Stimulated activated naive CD4-positive, alpha-beta T cell treated with Interleukin-2 at 50 U/mL for 16 hours (primary cell): ENCODE results near the gene FNDC3B.

Experiments
- DNase-seq: peaks from one replicate; lab custom pipeline; 2025; lab: John Stamatoyannopoulos, UW

Gene FNDC3B

DNA sequence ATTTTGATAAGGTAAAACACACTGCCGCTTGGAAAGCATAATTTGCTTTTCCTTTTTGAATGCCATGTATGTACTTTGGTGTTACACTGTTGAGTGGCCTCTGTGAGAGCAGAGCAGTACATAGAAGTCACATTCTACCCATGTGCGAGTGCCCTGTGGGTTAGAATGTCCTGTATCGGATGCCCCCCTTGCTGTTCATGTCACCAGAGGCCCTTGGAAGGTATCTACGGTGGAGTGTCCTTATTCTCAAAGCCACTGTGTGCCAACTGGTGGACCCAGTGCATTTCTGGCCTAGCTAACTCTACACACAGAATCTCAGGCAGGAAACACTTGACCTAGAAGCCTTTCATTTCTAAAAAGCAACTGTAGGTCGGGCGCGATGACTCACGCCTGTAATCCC lies 271.8 kb downstream of the FNDC3B start:
- no peak for DNase-seq

DNA sequence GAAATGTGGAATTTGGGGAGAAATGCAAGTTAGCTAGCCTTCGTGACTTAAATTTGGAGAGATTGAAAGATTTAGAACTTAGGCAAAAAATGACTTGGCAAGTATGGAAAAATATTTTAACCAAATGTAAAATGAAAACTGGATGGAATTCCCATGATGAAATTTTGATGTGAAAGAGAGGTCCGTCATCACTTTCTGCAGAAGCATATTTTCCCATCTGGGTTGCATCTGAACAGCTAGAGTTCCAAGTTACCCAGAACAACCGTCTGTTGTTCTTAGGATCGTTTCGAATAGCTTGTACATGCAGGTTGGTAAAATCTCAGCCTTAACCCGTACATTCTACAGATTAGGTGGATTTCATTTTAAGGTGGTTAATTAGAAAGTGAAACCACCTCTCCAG lies 272.6 kb downstream of the FNDC3B start:
- no peak for DNase-seq

DNA sequence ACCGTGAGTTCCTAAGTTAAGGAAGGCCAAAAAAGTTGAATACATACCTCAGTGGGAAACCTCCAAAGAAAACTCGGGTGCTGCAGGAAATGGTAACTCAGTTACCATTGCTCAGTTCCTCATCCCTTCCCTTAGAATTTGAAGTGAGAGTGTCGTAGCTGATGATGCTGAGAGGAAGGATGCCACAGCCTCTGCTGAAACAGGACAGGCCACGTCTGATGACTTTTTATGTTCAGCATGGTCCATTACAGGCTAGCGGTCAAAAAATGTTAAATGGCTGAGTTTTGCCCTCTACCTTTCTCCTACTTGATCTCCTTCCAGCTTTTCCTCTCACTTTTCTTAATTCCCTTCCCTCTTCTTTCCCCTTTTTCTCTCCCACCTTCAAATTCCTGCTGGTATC lies 273.3 kb downstream of the FNDC3B start:
- no peak for DNase-seq

DNA sequence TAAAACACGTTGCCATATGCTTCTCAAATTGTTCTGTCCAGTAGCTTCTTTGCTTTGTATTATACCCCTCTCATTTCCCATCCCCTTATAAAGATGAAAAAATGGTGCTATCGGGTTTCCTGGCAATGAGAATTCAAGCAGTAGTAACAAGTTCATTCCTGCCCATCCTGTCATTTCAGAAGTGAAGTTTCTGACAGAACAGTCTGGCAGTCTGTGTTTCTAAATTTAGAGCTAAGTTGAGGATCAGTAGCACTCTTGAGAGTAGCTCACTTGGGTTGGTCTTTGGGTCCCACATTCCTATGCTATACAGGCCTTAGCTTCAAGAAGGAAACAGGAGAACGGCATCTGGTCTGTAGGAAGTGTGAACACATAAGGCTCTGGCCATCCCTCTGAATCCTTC lies 274.3 kb downstream of the FNDC3B start:
- DNase-seq: no peak

DNA sequence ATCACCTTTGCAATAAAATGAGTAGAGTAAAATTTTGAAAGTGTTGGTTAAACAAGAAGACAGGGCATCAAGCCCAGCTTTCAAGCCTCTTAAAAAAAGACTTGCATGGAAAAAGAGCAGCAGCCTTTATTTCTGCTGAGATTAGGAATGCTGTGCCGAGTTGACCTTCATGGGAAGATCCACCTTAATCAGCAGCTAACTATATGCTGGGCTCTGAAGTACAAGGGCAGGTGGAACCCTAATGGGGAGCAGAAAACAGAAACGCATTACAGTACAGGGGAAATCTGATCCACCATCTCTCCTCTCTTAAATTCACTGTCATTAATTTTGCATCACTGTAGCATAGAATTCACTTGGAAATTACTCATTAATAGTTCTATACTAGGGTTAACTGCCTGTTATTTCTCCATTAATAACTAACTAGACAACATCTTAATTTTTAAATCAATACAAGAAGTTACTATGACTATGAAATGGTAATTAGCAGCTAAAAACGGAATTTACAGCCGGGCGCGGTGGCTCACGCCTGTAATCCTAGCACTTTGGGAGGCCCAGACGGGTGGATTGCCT lies 275.3 kb downstream of the FNDC3B start:
- DNase-seq: no peak

DNA sequence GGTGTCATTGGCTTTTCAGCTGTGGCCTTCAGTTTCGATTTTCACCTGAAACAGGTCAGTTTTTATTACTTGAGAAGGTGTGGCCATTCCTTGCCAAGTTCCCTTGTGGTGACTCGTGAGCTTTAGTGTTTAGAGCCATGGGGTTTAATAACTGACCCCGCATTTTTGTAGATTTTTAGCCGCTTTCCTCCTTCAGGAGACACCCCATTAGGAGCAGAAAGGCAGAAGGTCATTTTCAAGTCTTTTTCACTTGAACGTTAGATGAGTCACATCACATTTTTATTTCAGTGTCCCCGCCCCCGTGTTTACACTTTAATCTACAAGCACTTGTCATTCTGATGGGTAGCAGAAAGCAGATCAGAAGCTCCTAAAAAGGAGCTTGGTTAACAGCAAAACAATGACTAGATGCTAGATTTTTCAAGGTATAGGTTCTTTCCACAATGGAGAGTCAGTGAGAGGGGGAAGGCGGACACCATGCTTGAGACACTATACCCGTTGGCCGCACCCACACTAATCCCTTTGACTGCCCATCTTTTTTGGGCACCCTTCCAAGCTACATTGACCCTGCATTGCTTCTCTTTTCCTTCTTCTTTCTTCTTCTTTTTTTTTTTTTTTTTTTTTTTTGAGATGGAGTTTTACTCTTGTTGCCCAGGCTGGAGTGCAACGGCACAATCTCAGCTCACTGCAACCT lies 276.2 kb downstream of the FNDC3B start:
- DNase-seq: no peak

DNA sequence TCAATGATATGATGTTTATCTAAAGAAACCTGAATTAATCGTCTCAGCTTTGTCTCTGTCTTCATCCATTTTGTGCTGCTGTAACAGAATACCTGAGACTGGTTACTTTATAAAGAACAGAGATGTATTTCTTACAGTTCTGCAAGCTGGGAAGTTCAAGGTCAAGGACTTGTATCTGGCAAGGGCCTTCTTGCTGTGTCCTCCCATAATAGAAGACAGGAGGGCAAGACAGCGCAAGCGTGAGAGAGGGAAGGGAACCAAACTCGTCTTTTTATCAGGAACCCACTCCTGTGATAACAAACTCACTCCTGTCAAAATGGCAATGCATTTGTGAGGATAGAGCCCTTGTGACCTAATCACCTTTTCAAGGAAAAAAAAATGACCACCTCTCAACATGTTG lies 277.4 kb downstream of the FNDC3B start:
- DNase-seq: no peak

DNA sequence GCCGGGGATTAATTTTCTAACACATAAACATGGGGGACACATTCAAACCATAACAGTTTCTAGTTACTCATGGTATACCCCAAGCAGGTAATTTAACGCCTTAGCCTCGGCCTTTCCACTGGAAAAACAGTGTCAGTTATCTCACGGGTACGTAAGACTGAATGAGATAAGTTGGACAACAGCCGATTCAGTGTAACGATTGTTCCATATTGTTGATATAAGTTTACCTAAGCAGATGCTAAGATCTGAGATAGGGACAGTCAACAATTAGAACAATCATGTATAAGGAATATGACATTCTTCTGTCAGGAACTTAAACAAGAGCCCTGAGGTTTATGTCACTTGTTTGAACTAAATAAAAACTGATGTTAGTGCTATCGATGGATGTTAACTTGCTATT lies 278.1 kb downstream of the FNDC3B start:
- DNase-seq: no peak

DNA sequence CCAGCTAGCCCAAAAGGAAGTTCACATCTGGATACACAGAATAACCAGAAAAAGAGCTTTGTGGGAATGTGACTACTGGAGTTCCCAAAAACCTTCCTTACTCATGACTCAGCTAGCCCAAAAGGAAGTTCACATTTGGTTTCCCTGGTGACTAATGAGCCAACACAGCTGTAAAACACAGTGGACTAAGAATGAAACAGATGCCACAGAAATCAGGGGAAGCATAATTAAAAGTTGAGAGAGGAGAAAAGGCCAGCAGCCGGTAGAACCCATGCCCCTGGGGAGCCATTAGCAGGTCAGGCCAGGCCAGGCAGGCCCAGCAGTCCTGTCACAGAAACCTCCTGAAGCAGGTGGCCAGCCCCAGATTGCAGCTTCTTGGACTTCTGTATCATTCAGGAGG lies 278.6 kb downstream of the FNDC3B start:
- DNase-seq: no peak

DNA sequence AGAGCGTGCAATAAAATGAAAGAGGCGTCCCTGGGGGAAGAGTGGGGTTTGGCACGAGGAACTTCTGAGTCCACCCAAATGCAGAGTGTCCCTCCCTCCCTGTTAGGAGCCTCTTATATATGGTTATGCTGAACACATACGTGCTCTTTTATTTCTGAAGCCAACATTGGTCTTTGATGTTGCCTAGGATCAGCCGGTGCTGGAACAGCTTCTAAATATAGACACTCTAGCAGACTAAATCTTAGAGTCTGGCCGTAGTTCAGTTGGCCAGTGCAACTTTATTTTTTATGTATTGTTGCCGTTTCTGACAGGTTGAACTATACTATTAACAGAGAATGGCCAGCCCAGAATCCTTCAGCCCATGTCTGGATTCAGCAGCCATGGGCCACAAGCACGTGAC lies 280.2 kb downstream of the FNDC3B start:
- no peak for DNase-seq

DNA sequence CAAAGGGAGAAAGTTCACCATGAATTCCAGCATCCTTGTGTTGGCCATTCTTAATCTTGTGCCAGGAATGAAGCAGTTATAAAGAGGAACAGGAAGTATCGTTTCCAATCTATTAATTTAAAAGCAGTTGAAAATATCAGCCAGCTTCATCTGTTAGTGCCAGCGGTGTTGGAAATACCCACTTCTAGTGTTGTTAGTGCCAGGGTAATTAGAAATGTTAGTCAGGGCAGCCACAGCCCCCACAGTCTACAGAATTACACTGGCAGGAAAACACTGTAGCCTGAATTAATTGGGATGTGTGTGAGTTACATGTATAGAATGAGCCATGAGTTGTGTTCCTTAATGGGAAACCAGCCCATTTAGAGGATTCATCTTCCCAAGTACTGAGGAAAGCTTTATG lies 281.1 kb downstream of the FNDC3B start:
- no peak for DNase-seq

DNA sequence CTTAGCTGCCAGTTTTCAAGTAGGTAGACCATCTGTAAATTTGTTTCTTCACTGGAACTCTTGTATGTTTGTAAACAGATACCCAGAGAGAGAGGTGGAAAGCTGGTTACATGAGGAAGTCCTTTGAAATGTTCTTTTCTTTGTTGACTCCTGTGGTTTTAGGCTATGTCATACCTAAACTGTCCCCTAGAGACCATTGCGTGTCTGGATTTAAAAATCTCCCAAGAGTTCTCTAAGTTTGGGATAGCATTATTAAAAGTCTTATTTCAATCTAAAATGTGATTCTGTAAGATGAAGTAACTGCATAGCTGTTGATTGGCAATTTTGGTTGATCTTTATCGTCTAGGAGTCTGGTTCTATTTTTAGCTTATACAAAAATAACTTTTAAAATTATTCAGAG lies 281.7 kb downstream of the FNDC3B start:
- DNase-seq: no peak

DNA sequence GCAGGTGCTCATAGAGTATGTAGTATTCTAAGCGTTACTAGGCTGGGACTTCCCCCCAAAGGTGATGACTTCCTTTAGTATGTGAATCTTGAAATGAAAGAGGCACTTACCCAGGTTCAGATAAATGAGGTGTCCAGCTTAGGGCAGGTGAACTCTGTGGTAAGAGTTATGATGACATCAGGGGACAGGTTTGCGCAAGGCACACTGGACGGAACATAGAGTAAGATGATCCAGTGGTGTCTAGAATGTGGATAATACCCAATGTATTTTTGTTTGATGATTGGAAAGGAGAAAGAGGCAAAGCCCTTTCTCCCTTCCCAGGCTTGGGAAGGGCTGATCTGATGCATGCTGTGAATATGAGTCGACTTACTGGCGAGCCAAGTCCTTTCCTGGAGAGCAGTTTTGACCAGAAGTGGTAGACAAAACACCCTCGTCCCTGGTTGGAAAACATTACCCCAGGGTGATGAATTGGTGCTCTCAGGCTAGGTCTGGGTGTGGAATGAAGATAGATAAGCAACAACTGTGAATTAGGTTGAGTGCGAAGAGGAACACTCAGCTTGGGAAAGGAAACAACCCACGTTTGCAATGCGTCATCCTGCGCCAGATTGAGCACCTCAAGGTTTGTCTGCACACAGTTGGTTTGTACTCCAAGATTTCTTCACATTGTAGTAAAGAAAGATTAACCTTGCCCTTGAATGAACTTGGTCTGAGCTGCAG lies 284.7 kb downstream of the FNDC3B start:
- no peak for DNase-seq

DNA sequence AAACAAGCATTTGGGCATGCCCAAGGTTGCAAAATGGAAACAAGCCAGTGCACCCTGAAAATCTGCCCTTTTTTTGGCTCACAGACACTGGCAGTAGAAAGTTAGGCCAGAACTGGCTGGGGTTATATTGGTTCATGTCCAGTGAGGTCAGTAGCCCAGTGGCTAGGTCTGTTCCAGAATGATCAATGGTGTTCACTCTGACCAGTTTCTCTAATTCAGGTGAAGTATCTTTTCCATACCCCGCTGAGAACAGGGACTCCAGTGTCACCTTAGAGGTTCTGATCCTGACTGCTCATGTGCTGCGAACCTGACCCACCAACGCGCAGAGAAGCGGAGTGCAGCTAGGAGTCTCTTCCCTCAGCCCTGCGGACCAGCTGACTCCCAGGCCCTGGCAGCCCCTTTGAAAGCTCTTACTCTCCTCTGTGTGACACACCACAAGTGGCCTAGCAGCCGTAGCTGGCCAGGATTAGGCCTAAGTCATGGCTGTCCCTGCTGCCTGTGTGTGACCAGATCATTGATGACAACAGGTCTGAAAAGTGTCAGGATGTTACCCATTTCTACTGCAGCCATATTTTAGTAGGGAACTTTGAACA lies 285.3 kb downstream of the FNDC3B start:
- no peak for DNase-seq

DNA sequence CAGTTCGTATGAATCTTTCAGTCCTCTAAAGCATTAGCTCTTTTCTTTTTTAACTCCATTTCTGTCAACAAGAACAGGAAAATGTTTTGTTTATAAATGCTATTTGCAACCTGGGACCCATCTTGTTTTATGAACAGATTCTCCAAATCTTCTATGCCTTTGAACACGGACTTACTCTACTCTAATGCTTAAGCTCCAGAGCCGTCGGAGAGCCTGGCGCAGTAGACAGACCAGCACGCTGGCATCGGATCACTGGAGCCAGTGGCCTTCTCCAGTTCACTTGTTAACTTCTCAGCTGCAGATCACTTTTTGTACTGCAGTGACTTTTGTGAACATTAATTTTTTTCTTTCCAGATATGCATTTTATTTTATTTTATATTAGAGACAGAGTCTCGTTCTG lies 286.1 kb downstream of the FNDC3B start:
- no peak for DNase-seq

DNA sequence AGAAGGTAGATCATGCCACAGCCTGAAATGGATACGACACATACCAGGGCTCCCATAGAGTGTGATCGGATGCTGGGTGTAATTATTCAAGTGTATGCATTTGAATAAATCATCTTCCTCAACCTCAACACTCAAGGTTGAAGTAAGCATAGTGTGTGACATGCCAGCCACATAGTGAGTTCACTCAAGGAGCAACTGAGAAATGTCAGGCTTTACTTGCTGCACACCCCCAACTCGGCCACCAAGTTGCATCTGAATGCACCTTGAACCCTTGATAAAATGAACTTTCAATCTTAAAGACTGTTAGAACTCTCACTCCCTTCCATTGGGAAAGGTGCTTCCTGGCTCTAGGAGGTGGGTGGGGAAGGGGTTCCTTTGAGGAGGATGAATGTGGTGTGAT lies 287.6 kb downstream of the FNDC3B start:
- no peak for DNase-seq

DNA sequence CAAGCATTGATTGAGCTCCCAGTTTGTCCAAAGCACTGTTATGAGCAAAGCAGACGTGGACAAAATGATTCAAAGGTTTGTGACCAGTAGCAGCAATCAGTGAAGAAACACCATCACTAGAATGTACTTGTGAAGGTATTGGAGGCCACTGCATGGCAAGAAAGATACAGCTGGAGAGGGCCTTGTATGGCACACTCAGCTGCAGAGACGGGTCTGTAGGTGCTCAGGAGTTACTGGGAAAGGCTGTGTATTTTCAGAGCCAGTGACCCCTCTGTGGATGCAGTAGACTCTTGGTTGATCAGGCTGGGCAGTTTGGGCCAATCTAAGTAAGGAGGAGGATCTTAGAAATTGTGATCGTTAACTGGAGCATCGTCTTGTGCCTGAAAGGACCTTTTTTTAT lies 288.9 kb downstream of the FNDC3B start:
- DNase-seq: no peak

DNA sequence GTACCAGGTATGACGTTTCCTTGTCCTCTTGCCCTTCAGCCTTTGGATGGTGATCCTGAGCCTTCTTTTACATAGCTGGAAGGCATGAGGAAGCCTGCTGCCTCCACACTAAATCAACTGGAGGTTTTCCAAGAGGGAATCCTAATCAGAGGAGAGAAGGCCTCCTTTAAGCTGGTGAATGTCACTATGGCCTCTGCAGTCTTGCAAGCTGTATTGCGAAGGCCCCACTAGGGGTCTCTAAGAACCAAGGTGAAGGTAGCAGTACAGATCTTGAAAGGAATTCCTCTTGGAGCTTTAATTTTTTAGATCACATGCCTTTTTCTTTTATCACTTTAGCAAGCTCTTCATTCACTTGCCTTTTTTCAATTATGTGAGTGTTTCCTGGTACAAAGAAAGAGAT lies 289.7 kb downstream of the FNDC3B start:
- DNase-seq: no peak

DNA sequence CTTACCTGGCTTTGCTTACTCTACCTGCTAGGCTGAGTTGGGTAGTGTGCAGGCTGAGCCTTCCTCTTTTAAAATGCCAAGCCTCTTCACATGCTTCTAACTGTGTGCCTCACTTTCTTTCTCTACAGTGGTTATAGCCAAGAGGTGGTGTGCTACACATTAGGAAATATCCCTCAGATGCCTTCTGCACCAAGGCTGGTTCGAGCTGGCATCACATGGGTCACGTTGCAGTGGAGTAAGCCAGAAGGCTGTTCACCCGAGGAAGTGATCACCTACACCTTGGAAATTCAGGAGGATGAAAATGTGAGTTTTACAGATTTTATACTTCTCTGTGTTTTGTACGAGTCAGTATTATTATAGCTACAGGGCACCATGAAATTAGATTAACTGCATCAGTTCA lies 291.0 kb downstream of the FNDC3B start:
- DNase-seq: no peak

DNA sequence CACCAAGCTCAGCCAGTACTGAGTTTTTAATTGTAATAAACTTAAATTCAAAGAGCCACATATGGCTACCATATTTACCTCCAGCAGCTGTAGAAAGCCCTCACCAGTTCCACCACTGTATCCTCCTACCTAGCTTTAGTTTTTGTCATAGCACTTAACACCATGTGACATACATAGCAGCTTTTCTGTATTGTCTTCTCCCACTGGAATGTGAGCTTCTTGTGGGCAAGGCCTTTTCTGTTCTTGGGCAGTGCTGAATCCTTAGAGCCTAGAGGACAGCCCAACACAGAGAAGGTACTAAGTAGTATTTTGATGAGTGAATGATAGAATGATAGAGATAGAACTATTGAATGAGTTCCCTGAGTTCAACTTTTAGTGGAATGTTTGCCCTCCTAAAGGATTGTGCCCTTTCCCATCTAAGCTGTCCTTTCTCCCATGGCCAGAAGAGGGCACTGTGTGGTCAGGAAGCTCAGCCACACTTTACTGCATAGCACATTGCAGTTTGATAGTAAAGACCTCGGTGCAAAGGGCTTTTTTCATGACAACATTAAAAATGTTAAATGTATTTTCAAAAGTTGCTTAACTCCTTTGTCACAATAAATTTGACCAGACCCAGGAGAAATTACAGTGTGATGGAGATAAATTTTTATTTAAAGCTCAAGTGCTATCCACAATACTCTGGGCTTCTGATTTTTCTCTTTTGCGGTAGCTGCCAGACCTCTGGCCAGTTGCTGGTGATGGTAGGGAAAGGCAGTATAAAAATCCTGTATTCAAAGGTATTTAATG lies 293.1 kb downstream of the FNDC3B start:
- peak; percentile 36 for DNase-seq

DNA sequence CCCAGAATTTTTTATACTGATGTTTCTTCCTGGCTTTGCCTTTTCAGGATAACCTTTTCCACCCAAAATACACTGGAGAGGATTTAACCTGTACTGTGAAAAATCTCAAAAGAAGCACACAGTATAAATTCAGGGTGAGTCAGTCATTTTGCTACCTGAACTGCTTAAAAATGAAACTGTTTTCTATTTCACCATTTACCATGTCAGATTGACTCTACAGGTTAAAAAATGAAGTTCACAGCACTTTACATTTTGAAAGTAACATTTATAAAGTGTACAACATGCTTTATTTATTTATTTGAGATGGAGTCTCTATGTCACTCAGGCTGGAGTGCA lies 293.6 kb downstream of the FNDC3B start:
- DNase-seq: no peak

DNA sequence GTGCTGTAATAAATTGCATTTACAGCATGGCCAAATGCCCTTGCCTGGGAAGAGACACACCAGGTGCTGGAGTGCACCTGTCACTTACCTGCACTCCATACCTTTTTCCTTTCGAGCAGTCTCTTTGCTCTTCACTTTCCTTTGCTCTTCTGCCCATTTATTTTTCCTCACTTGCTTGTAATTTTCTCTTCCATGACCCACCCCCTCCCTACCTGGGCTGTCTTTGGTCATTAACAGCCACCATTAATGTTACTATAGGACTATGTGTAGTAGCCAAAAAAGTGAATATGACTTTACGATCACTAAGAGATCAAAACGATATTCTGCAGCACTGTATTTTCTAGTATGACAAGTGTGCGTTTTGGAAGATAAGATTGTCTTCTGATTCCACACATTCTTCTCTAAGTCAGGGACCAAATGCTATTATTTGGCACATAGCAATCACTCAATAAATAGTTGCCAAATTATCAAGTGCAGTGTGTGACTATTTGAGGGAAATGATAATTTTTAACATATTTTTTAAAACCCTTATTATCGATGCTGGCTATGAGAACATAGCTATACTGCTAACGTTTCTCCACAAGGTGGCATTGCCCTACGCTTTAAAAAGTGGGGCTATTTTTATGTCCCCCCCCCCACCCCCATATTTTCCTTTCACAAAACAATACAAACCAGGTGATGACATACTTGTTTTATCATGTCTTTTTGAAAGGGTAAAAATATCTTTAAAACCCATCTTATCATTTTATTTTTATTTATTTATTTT lies 294.5 kb downstream of the FNDC3B start:
- no peak for DNase-seq
